BLaER1 (cell line): ENCODE results near the gene ESPNL.

ENCODE experiments used
- H3K27ac ChIP-seq: shearing (Covaris generic); formaldehyde crosslinking; 2 replicates; pipeline ENCODE4 v1.8.1; 2022
- H3K27me3 ChIP-seq: shearing (Covaris generic); formaldehyde crosslinking; 2 replicates; pipeline ENCODE4 v1.8.1; 2022
- H3K36me3 ChIP-seq: shearing (Covaris generic); formaldehyde crosslinking; 2 replicates; pipeline ENCODE4 v1.8.1; 2022
- H3K4me1 ChIP-seq: shearing (Covaris generic); formaldehyde crosslinking; 2 replicates; pipeline ENCODE4 v1.8.1; 2022
- H3K4me2 ChIP-seq: shearing (Covaris generic); formaldehyde crosslinking; 2 replicates; pipeline ENCODE4 v1.8.1; 2022
- H3K4me3 ChIP-seq: shearing (Covaris generic); formaldehyde crosslinking; 2 replicates; pipeline ENCODE4 v1.8.1; 2022
- H3K9ac ChIP-seq: shearing (Covaris generic); formaldehyde crosslinking; 2 replicates; pipeline ENCODE4 v1.8.1; 2022
- H3K9me3 ChIP-seq: shearing (Covaris generic); formaldehyde crosslinking; 2 replicates; pipeline ENCODE4 v1.8.1; 2022
- H4K20me1 ChIP-seq: shearing (Covaris generic); formaldehyde crosslinking; 2 replicates; pipeline ENCODE4 v1.8.1; 2022
- Cebpa-rat ChIP-seq: shearing (Covaris generic); IDR thresholded peaks from 2 replicates; pipeline ENCODE4 v1.8.1; 2022

The ESPNL gene

GRCh38 chr2:238158509-238159070 lies 58.5 kb downstream of the ESPNL start, which contains the start of gene ERFE:
Gene ERFE (plus strand): TSS chr2:238158970. CDS start chr2:238159008, 38 bp downstream.
- Histone ChIP-seq H3K27me3 (peaks cover 10% of the 10 kb centered on the region; the same call in 1 of the 2 replicates), H3K36me3 (no peaks in the 10 kb centered on the region), H3K9me3 (no peaks in the 10 kb centered on the region; the same call in 1 of the 2 replicates), H3K9ac (peak within 1 kb of the TSS; percentile 81; the same call in 1 of the 2 replicates), H4K20me1 (0 out of 2 replicates have a peak, but pooled peaks cover 6% of the 10 kb centered on the region), H3K27ac (peak within 1 kb of the TSS; percentile 79), H3K4me1 (peaks cover 46% of the 10 kb centered on the region), H3K4me3 (peak within 1 kb of the TSS; percentile 73), H3K4me2 (peak within 1 kb of the TSS; percentile 99)
- no peak for TF ChIP-seq Cebpa-rat

GRCh38 chr2:238159071-238159539 lies 59.0 kb downstream of the ESPNL start:
- Histone ChIP-seq H3K27ac (peak overlapping the region; percentile 79), H3K4me1 (peaks cover 46% of the 10 kb centered on the region)

DNA sequence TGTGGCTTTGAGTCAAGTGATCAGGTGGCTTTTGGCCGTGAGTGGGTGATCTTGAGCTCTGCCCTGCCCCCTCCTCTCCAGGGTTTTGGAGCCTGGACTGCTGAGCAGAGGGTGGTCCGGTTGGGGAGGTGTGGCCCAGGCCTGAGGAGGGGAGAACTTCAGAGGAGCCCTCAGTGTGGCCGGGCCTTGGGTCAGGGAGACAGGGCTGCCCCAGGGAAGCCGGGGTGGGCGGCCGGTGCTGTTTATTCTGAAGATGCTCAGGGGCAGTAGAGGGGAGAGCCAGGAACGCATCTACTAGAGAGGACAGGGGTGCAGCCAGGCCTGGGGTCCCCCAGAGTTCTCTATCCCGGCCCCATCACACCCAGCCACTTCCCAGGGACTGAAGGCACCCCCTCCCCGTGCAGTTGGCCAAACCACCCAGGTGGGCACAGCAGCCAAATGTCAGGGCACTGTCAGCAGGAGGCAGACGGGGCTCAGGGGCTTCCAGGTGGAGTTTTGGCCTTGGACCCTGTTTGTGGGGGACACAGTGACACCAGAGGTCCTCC lies 59.6 kb downstream of the ESPNL start:
- 0 out of 2 replicates have a peak, but pooled peaks cover 6% of the 10 kb centered on the region for H4K20me1 ChIP-seq
- H3K4me3 ChIP-seq, result peak overlapping the region; percentile 73
- peaks cover 46% of the 10 kb centered on the region for H3K4me1 ChIP-seq
- H3K4me2 ChIP-seq, result peak overlapping the region; percentile 99
- TF ChIP-seq Cebpa-rat, result no peak
- H3K9me3 ChIP-seq, result no peaks in the 10 kb centered on the region
- no peaks in the 10 kb centered on the region for H3K36me3 ChIP-seq
- H3K27ac ChIP-seq, result no peak overlapping the region
- peaks cover 10% of the 10 kb centered on the region; the same call in 1 of the 2 replicates for H3K27me3 ChIP-seq
- peak overlapping the region; percentile 81; the same call in 1 of the 2 replicates for H3K9ac ChIP-seq

More at GRCh38 chr2:238159071-238159539, 59.0 kb downstream of the ESPNL start:
- no peak for TF ChIP-seq Cebpa-rat
- 0 out of 2 replicates have a peak, but pooled peaks cover 6% of the 10 kb centered on the region for H4K20me1 ChIP-seq
- peaks cover 10% of the 10 kb centered on the region; the same call in 1 of the 2 replicates for H3K27me3 ChIP-seq
- peak overlapping the region; percentile 99 for H3K4me2 ChIP-seq
- H3K9me3 ChIP-seq, result no peaks in the 10 kb centered on the region; the same call in 1 of the 2 replicates
- peak overlapping the region; percentile 73 for H3K4me3 ChIP-seq
- peak overlapping the region; percentile 81; the same call in 1 of the 2 replicates for H3K9ac ChIP-seq
- no peaks in the 10 kb centered on the region for H3K36me3 ChIP-seq

GRCh38 chr2:238160206-238161129 lies 60.3 kb downstream of the ESPNL start:
- H3K4me2 ChIP-seq, result peak overlapping the region; percentile 99
- no peak for TF ChIP-seq Cebpa-rat
- H3K4me1 ChIP-seq, result peaks cover 39% of the 10 kb centered on the region
- no peaks in the 10 kb centered on the region for H3K9me3 ChIP-seq
- 0 out of 2 replicates have a peak, but pooled peaks cover 6% of the 10 kb centered on the region for H4K20me1 ChIP-seq
- H3K36me3 ChIP-seq, result 0 out of 2 replicates have a peak, but pooled peaks cover 3% of the 10 kb centered on the region
- H3K27me3 ChIP-seq, result peaks cover 10% of the 10 kb centered on the region; the same call in 1 of the 2 replicates
- peak overlapping the region; percentile 45; the same call in 1 of the 2 replicates for H3K9ac ChIP-seq
- H3K4me3 ChIP-seq, result peak overlapping the region; percentile 73
- peak overlapping the region; percentile 64 for H3K27ac ChIP-seq

GRCh38 chr2:238161291-238162051 lies 61.3 kb downstream of the ESPNL start:
- Histone ChIP-seq H3K4me3 (no peak overlapping the region), H3K27me3 (peaks cover 10% of the 10 kb centered on the region; the same call in 1 of the 2 replicates), H4K20me1 (0 out of 2 replicates have a peak, but pooled peaks cover 6% of the 10 kb centered on the region), H3K27ac (no peak overlapping the region), H3K9ac (peak overlapping the region; percentile 45; the same call in 1 of the 2 replicates), H3K36me3 (peaks cover 6% of the 10 kb centered on the region; the same call in 1 of the 2 replicates), H3K9me3 (no peaks in the 10 kb centered on the region), H3K4me2 (peak overlapping the region; percentile 99), H3K4me1 (peaks cover 35% of the 10 kb centered on the region)
- no peak for TF ChIP-seq Cebpa-rat

GRCh38 chr2:238162251-238162845 lies 62.2 kb downstream of the ESPNL start:
- peaks cover 35% of the 10 kb centered on the region for H3K4me1 ChIP-seq
- no peak overlapping the region for H3K4me2 ChIP-seq
- peaks cover 15% of the 10 kb centered on the region for H3K36me3 ChIP-seq
- no peak for TF ChIP-seq Cebpa-rat
- H3K9ac ChIP-seq, result no peak overlapping the region
- H3K27me3 ChIP-seq, result peaks cover 10% of the 10 kb centered on the region; the same call in 1 of the 2 replicates
- H3K27ac ChIP-seq, result no peak overlapping the region
- H3K9me3 ChIP-seq, result no peaks in the 10 kb centered on the region
- 0 out of 2 replicates have a peak, but pooled peaks cover 6% of the 10 kb centered on the region for H4K20me1 ChIP-seq
- H3K4me3 ChIP-seq, result no peak overlapping the region

DNA sequence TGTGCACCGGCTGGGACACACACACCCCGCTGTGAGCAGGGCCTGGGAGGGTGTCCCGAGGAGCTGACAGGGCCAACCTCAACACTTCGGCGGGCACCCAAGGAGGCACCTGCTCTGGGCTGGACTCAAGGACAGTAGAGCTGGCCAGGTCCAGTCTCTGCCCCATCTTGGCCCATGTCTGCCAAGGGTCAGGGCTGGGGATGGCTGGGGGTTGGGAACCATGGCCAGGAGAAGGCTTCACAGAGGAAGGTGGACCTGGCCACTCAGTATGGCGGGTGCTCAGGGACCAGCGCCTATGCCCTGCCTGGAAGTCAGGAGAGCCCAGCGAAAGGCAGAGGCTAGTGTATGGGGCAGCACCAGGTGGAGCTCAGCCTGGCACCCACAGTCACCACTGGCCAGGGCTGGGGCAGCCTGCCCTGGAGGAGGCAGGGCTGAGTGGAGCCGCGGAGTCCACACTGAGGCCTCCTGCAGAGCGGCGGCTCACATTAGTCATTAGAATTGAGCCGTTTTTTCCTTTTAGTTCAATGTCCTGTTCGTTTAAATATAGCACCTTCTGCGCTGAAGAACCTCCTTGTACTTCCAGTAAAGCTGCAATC lies 62.8 kb downstream of the ESPNL start:
- H3K4me3 ChIP-seq, result no peak overlapping the region
- H3K4me1 ChIP-seq, result peaks cover 35% of the 10 kb centered on the region
- no peak overlapping the region for H3K9ac ChIP-seq
- H3K27me3 ChIP-seq, result peaks cover 10% of the 10 kb centered on the region; the same call in 1 of the 2 replicates
- H3K36me3 ChIP-seq, result peaks cover 21% of the 10 kb centered on the region
- no peak overlapping the region for H3K27ac ChIP-seq
- TF ChIP-seq Cebpa-rat, result no peak
- H3K9me3 ChIP-seq, result no peaks in the 10 kb centered on the region
- H3K4me2 ChIP-seq, result no peak overlapping the region
- 0 out of 2 replicates have a peak, but pooled peaks cover 6% of the 10 kb centered on the region for H4K20me1 ChIP-seq
